ENCODE results near the gene CD27. TPM values are rescaled to one million over a fixed set of nuclear protein-coding genes. Genes with fewer than 3 reads are reported as not detected.

Gene CD27
- total and polyA plus RNA-seq, 2 of the 13 experiments (the other 11 are each of a cell fraction or from before 2014, with no cell fraction given): 0.12 TPM; not detected in 1

GRCh38 chr12:6492838-6493496 is 48.2 kb downstream of the CD27 start, which contains the start of gene MRPL51 (continued):
- TF ChIP-seq ZBTB40 (IDR thresholded peaks at IDR 0.05) (peak; percentile 85), ZBTB40 (CRISPR knock-in tag; IDR thresholded peaks at IDR 0.05) (peak; percentile 41; the same call in 1 of the 2 replicates), ZNF510 (CRISPR knock-in tag; IDR thresholded peaks at IDR 0.05; ENCODE audit: low read depth) (no peak), ZNF709 (CRISPR knock-in tag; IDR thresholded peaks at IDR 0.05) (no peak), DZIP1 (CRISPR knock-in tag; IDR thresholded peaks at IDR 0.05) (no peak), PHB2 (IDR thresholded peaks at IDR 0.05; ENCODE audit: partially characterized antibody) (no peak), HOXA5 (CRISPR knock-in tag; IDR thresholded peaks at IDR 0.05) (no peak), YEATS4 (CRISPR knock-in tag; IDR thresholded peaks at IDR 0.05; ENCODE audit: borderline replicate concordance) (no peak), RFXANK (CRISPR knock-in tag; IDR thresholded peaks at IDR 0.05) (no peak), ZNF773 (CRISPR knock-in tag; IDR thresholded peaks at IDR 0.05; ENCODE audit: borderline replicate concordance) (no peak), ZSCAN30 (CRISPR knock-in tag; IDR thresholded peaks at IDR 0.05) (no peak), MLX (CRISPR knock-in tag; IDR thresholded peaks at IDR 0.05) (no peak), TCF7 (IDR thresholded peaks at IDR 0.05; ENCODE audit: low read depth) (no peak), ZMAT5 (CRISPR knock-in tag; IDR thresholded peaks at IDR 0.05; ENCODE audit: borderline replicate concordance, low read depth) (no peak), ZNF766 (CRISPR knock-in tag; IDR thresholded peaks at IDR 0.05; ENCODE audit: borderline replicate concordance) (0 out of 2 replicates have a peak, but pooled peaks have one; percentile 13), SALL2 (CRISPR knock-in tag; IDR thresholded peaks at IDR 0.05) (no peak; the same call in 1 of the 2 replicates), NCOA5 (CRISPR knock-in tag; IDR thresholded peaks at IDR 0.05) (no peak), GATAD2A (CRISPR knock-in tag; IDR thresholded peaks at IDR 0.05) (no peak), SAP130 (CRISPR knock-in tag; IDR thresholded peaks at IDR 0.05; ENCODE audit: low read depth) (peak; percentile 89)
